Measurements from ENCODE around the gene SGK1.

SGK1 gene

DNA sequence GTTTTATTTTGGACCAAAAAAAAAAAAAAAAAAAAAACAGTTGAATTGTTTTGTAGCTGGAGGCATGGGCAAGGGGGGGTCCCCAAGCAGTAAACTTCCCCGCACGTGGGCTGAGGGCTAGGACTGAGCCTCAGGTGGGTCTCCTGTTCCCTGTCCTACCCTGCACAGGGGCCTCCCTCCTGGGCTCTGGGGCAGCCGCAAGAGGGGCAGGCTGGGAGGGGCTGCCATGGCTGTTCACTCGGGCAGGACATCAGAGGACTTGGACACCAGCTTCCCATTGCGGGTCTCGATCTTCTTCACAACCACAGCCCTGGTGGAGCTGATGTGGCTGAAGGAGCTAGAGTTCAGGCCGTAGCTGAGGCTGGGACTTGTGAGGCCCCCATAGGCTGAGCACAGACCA lies 21.1 kb downstream of the SGK1 start:
- no peak for DNase-seq
- H3K27me3 ChIP-seq = no peaks in the 10 kb centered on the region
- H3K9me3 ChIP-seq = no peaks in the 10 kb centered on the region
- H3K4me3 ChIP-seq = no peak overlapping the region
- intact Hi-C loops (cut with DNase I; ENCODE audit: low total_unique reads) = no loop called here
- no peaks in the 10 kb centered on the region for H3K36me3 ChIP-seq
- TF ChIP-seq, protein P1, sequence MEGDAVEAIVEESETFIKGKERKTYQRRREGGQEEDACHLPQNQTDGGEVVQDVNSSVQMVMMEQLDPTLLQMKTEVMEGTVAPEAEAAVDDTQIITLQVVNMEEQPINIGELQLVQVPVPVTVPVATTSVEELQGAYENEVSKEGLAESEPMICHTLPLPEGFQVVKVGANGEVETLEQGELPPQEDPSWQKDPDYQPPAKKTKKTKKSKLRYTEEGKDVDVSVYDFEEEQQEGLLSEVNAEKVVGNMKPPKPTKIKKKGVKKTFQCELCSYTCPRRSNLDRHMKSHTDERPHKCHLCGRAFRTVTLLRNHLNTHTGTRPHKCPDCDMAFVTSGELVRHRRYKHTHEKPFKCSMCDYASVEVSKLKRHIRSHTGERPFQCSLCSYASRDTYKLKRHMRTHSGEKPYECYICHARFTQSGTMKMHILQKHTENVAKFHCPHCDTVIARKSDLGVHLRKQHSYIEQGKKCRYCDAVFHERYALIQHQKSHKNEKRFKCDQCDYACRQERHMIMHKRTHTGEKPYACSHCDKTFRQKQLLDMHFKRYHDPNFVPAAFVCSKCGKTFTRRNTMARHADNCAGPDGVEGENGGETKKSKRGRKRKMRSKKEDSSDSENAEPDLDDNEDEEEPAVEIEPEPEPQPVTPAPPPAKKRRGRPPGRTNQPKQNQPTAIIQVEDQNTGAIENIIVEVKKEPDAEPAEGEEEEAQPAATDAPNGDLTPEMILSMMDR (IDR thresholded peaks at IDR 0.05) = no peak
- H3K27ac ChIP-seq = no peak overlapping the region
- H3K4me1 ChIP-seq = peaks cover 0 to 12% (median 4%) of the 10 kb centered on the region in 4 donors

DNA sequence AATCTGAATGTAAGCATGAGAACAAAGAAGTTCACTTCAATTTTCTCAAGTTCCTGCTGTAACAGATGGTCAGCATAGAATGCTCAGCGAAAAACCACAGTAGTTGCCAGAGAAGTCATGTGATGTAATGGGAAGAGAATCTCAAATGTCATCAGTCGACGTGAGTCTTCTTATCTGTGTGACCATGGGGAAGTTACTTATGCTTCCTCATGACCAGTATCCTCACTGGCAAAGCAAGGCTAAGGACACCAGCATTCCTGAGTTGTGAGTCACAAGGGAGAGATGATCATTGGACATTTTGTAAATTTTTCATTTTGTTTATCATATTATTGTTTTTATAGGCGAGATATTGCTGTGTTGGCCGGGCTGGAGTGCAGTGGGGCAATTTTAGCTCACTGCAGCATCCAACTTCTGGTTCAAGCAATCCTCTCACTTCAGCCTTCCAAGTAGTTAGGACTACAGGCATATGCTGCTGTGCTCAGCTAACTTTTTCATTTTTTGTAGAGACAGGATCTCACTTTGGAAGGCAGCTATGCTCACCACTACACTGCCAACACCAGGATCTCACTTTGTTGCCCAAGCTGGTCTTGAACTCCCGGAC lies 21.9 kb downstream of the SGK1 start:
- intact Hi-C loops (cut with DNase I; ENCODE audit: low total_unique reads) = no loop called here
- peak; percentile 65 to 74 for DNase-seq
- no peak overlapping the region for H3K4me3 ChIP-seq
- H3K9me3 ChIP-seq = no peaks in the 10 kb centered on the region
- TF ChIP-seq, protein P1 (IDR thresholded peaks at IDR 0.05) = no peak
- no peaks in the 10 kb centered on the region for H3K27me3 ChIP-seq
- no peak overlapping the region for H3K27ac ChIP-seq
- no peaks in the 10 kb centered on the region for H3K36me3 ChIP-seq
- peaks cover 0 to 12% (median 4%) of the 10 kb centered on the region in 4 donors for H3K4me1 ChIP-seq

DNA sequence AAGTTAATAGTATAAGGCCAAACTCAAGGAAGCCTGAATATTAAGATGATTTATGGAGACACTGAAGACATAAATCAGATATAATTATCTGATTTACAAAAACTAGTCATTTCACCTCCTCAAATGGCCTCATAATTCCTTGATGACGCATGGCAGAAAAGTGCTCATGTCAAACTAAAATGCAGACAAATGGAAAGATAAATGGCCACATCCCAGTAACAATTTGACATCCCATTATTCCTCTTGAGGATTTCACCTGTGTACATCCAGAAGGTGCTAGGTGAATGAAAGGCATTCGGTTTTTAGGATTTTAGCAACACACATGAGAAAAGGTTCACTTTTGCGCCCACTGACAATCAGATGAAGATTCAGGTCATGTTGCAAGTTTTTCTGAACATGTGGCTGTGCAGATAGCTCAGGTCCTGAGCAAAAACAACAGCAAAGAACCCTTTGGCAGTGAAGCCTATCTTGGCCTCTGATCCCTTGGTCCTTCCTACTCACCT lies 24.2 kb downstream of the SGK1 start:
- TF ChIP-seq, protein P1 (IDR thresholded peaks at IDR 0.05) = no peak
- Histone ChIP-seq H3K27me3 (no peaks in the 10 kb centered on the region), H3K36me3 (no peaks in the 10 kb centered on the region), H3K27ac (no peak overlapping the region), H3K9me3 (no peaks in the 10 kb centered on the region), H3K4me3 (no peak overlapping the region), H3K4me1 (peaks cover 0 to 12% (median 4%) of the 10 kb centered on the region in 4 donors)
- intact Hi-C loops (cut with DNase I; ENCODE audit: low total_unique reads) = no loop called here
- no peak for DNase-seq

DNA sequence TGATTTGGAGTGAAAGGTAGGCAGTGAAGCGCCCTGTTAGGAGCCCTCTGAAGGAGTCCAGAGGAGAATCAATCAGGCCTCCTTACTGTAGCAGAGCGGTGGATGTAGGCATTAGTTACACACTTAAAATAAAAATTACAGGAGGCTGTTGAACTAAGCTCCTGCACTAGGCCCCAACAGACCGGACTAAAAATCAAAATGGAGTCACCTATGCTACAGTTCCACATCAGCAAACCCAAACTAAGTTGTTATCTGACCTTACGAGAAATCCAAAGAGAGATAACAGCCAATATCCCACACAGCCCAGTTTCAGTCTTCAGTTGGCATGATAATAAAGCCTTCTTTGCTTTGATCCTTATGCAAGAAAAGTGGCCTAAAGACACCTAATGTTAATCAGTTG lies 26.8 kb downstream of the SGK1 start:
- intact Hi-C loops (cut with DNase I; ENCODE audit: low total_unique reads) = no loop called here

DNA sequence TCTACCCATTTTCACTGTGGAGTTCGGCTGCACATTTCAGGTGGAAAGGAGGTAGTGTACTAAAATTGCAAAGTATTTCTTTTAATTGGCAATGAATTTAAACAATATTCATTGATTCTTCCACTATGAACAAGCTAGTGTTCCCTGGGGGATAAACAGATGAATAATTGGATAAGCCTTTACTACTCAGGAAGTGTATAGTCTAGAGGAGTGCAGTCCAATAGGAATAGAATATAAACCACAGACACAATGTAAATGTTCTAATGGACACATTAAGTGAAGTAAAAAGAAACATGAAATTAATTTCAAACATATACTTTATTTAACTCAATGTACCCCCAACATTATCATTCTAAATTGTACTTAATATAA lies 28.7 kb downstream of the SGK1 start:
- Histone ChIP-seq H3K27me3 (no peaks in the 10 kb centered on the region), H3K27ac (no peak overlapping the region), H3K4me3 (no peak overlapping the region), H3K36me3 (no peaks in the 10 kb centered on the region), H3K9me3 (no peaks in the 10 kb centered on the region), H3K4me1 (no peaks in the 10 kb centered on the region)
- TF ChIP-seq, protein P1 (IDR thresholded peaks at IDR 0.05) = no peak
- DNase-seq = no peak
- intact Hi-C loops (cut with DNase I; ENCODE audit: low total_unique reads) = no loop called here

More for the DNA sequence above, 26.8 kb downstream of the SGK1 start:
- no peaks in the 10 kb centered on the region for H3K9me3 ChIP-seq
- no peaks in the 10 kb centered on the region for H3K27me3 ChIP-seq
- H3K36me3 ChIP-seq = no peaks in the 10 kb centered on the region
- H3K27ac ChIP-seq = no peak overlapping the region
- no peak overlapping the region for H3K4me3 ChIP-seq
- peaks cover 0 to 4% (median 2%) of the 10 kb centered on the region in 4 donors for H3K4me1 ChIP-seq
- no peak for DNase-seq
- TF ChIP-seq, protein P1 (IDR thresholded peaks at IDR 0.05) = no peak
